Endothelial cell of umbilical vein (primary cell): ENCODE results near the gene CSE1L. TPM values are rescaled to one million over a fixed set of nuclear protein-coding genes. Genes with fewer than 3 reads are reported as not detected.

Source experiments
- BruUV-seq: library from RNA; stranded (reverse); fragments of 400-500 nt; replicated peaks from 2 replicates; lab custom pipeline; 2021; lab: Mats Ljungman, UMichigan
- CTCF ChIA-PET: fragments of 300-600, 350-600 bp; sonication (Branson Sonifier 250); formaldehyde crosslinking; loops from one replicate; lab custom pipeline; 2021; ENCODE audit warnings: antibody characterized with exemption, inconsistent platforms; lab: Charles Lee
- POLR2A ChIA-PET: fragments of 300-600, 350-600 bp; sonication (Branson Sonifier 250); formaldehyde crosslinking; loops from one replicate; lab custom pipeline; 2021; ENCODE audit warnings: antibody characterized with exemption, inconsistent platforms; lab: Charles Lee
- DNase-seq: peaks from one replicate; pipeline ENCODE4 v3.0.0-alpha.2; 2011; ENCODE audit warnings: low read depth, low spot score
- FAIRE-seq: peaks from 2 replicates; lab custom pipeline; 2011; peaks lifted over from hg19 to GRCh38; lab: Jason Lieb, UNC
- H2AFZ ChIP-seq: 2 replicates; pipeline ENCODE4 v1.6.0; 2012; ENCODE audit warnings: low read depth, low read length, control low read depth, inconsistent platforms
- H3K27ac ChIP-seq: 2 replicates; pipeline ENCODE4 v1.5.1; 2011; ENCODE audit warnings: low read depth, mild to moderate bottlenecking, control low read depth, low read length, moderate library complexity; ENCODE audit not compliant: insufficient read depth
- H3K27me3 ChIP-seq, 2 experiments: 2 replicates each; pipeline versions ENCODE4 v1.6.0 to v1.6.1; 2011; ENCODE audit warnings: low read length in 2 of 2, mixed read lengths in 1 of 2; ENCODE audit not compliant: control insufficient read depth in 2 of 2, insufficient read depth in 2 of 2
- H3K36me3 ChIP-seq, 2 experiments: 2 replicates in 1 of 2; 3 replicates in 1 of 2; pipeline ENCODE4 v1.5.1; 2011; ENCODE audit warnings: low read length in 2 of 2, mild to moderate bottlenecking in 1 of 2, moderate library complexity in 1 of 2; ENCODE audit not compliant: control insufficient read depth in 2 of 2, insufficient read depth in 2 of 2; ENCODE audit errors: extremely low read depth in 1 of 2
- H3K4me1 ChIP-seq: 3 replicates; pipeline ENCODE4 v1.5.1; 2011; ENCODE audit warnings: mild to moderate bottlenecking, low read length; ENCODE audit not compliant: control insufficient read depth, insufficient read depth; ENCODE audit errors: extremely low read depth
- H3K4me2 ChIP-seq: 2 replicates; pipeline ENCODE4 v1.6.1; 2011; ENCODE audit warnings: low read length, control low read depth, mixed read lengths; ENCODE audit not compliant: insufficient read depth
- H3K4me3 ChIP-seq, 3 experiments: fragments of 200-600 bp in 1 of 3; sonication (generic), shearing (Covaris generic) in 1 of 3; replicated peaks in 1 of 3; 2 replicates each; pipeline ENCODE4 v1.5.1; 2011 to 2016; ENCODE audit warnings: control low read depth in 3 of 3, low read length in 3 of 3, mild to moderate bottlenecking in 2 of 3, inconsistent platforms in 1 of 3, low read depth in 1 of 3, moderate library complexity in 1 of 3; ENCODE audit not compliant: insufficient read depth in 1 of 3
- H3K79me2 ChIP-seq: 2 replicates; pipeline ENCODE4 v1.6.0; 2012; ENCODE audit warnings: low read length, inconsistent platforms; ENCODE audit not compliant: control insufficient read depth, insufficient read depth
- H3K9ac ChIP-seq: replicated peaks from 2 replicates; pipeline ENCODE3; 2011; ENCODE audit warnings: low read length, control low read depth; ENCODE audit not compliant: insufficient read depth; ENCODE audit errors: extremely low read depth
- H3K9me1 ChIP-seq: replicated peaks from 3 replicates; pipeline ENCODE4 v1.6.0; 2011; ENCODE audit warnings: mild to moderate bottlenecking, low read length; ENCODE audit not compliant: control insufficient read depth, insufficient read depth; ENCODE audit errors: extremely low read depth
- H3K9me3 ChIP-seq: replicated peaks from 2 replicates; pipeline ENCODE4 v1.5.1; 2012; ENCODE audit warnings: low read length, inconsistent platforms; ENCODE audit not compliant: control insufficient read depth, insufficient read depth
- H4K20me1 ChIP-seq: replicated peaks from 2 replicates; pipeline ENCODE3; 2011; ENCODE audit warnings: mild to moderate bottlenecking, low read length; ENCODE audit not compliant: control insufficient read depth, insufficient read depth; ENCODE audit errors: extremely low read depth
- EZH2 ChIP-seq: IDR thresholded peaks from 2 replicates; pipeline ENCODE4 v1.6.1; 2012; ENCODE audit warnings: borderline replicate concordance, low read depth, mild to moderate bottlenecking, moderate library complexity, low read length, inconsistent platforms; ENCODE audit not compliant: severe bottlenecking
- FOS ChIP-seq: IDR thresholded peaks from 2 replicates; pipeline ENCODE4 v1.6.1; 2011; ENCODE audit warnings: mild to moderate bottlenecking, low read length, moderate library complexity, borderline replicate concordance; ENCODE audit not compliant: insufficient read depth
- GATA2 ChIP-seq: IDR thresholded peaks from 2 replicates; pipeline ENCODE4 v1.7.0; 2011; ENCODE audit warnings: low read depth, mild to moderate bottlenecking, moderate library complexity, mixed read lengths, low read length; ENCODE audit not compliant: insufficient read length, insufficient read depth
- JUN ChIP-seq: IDR thresholded peaks from 2 replicates; pipeline ENCODE4 v1.6.1; 2011; ENCODE audit warnings: borderline replicate concordance, low read depth; ENCODE audit not compliant: insufficient read length, insufficient read depth
- MYC ChIP-seq: IDR thresholded peaks from one replicate; pipeline ENCODE4 v1.6.1; 2011; ENCODE audit warnings: mild to moderate bottlenecking, low read depth, low read length
- POLR2A ChIP-seq: IDR thresholded peaks from 2 replicates; pipeline ENCODE4 v1.6.1; 2012; ENCODE audit warnings: low read depth, mild to moderate bottlenecking, control low read depth, low read length
- dilution Hi-C: fragments of 300-500 bp; cut with MboI; formaldehyde crosslinking; loops from one replicate; pipeline ENCODE4 v1.15.0; 2019; ENCODE audit warnings: low sequenced_read_pairs; ENCODE audit not compliant: extremely low pct_ligation_motif_present
- intact Hi-C: fragments of 100-400 bp; cut with micrococcal nuclease; formaldehyde crosslinking; loops from one replicate; pipeline ENCODE4 v1.10.0; 2022
- polyA plus RNA-seq, 4 experiments: library from polyadenylated mRNA; depleted of rRNA in 3 of 4; stranded (reverse) in 3 of 4; unstranded in 1 of 4; fragments of >200 nt; gene quantifications; 2 replicates each; pipeline versions ENCODE4 v1.2.1 to v1.2.3, GENCODE V29; 2011 to 2012; ENCODE audit warnings: missing spikeins in 1 of 4
- total RNA-seq: library from RNA; stranded (reverse); gene quantifications from 2 replicates; pipeline ENCODE4 v1.2.3, GENCODE V29; 2021
- TF ChIP-seq, protein P1 (sequence below), 2 donors: IDR thresholded peaks; 1 replicate in 1 of 2; 2 replicates in 1 of 2; pipeline ENCODE4 v1.5.1; 2011; ENCODE audit warnings: low read length in 2 of 2, mild to moderate bottlenecking in 2 of 2, moderate library complexity in 2 of 2, control low read depth in 1 of 2, inconsistent platforms in 1 of 2, low read depth in 1 of 2; ENCODE audit not compliant: insufficient read depth in 1 of 2; ENCODE audit errors: extremely low read depth in 1 of 2

CSE1L gene
- total and polyA plus RNA-seq, 2 donors (not counting 3 experiments of a cell fraction or from before 2014, with no cell fraction given): 35.1 to 118 TPM

DNA sequence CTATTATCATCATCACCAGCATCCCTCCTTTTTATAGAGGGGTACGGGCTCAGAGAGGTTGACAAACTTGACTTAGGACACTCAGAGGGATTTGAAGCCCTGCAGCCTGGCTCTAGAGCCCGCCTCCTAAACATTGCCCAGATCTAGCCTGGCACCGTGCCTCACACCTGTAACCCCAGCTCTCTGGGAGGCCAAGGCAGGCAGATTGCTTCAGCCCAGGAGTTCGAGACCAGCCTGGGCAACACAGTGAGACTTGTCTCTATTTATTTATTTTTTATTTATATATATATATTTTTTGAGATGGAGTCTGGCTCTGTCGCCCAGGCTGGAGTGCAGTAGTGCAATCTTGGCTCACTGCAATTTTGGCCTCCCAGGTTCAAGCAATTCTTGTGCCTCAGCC lies 6.3 kb upstream of the CSE1L start:
- TF ChIP-seq POLR2A (no peak), MYC (no peak), FOS (no peak), JUN (no peak), EZH2 (no peak), GATA2 (no peak)
- TF ChIP-seq, protein P1, sequence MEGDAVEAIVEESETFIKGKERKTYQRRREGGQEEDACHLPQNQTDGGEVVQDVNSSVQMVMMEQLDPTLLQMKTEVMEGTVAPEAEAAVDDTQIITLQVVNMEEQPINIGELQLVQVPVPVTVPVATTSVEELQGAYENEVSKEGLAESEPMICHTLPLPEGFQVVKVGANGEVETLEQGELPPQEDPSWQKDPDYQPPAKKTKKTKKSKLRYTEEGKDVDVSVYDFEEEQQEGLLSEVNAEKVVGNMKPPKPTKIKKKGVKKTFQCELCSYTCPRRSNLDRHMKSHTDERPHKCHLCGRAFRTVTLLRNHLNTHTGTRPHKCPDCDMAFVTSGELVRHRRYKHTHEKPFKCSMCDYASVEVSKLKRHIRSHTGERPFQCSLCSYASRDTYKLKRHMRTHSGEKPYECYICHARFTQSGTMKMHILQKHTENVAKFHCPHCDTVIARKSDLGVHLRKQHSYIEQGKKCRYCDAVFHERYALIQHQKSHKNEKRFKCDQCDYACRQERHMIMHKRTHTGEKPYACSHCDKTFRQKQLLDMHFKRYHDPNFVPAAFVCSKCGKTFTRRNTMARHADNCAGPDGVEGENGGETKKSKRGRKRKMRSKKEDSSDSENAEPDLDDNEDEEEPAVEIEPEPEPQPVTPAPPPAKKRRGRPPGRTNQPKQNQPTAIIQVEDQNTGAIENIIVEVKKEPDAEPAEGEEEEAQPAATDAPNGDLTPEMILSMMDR (IDR thresholded peaks at IDR 0.05; ENCODE audit: extremely low read depth in 1 of 2, insufficient read depth in 1 of 2, low read depth in 1 of 2, low read length in 2 of 2): no peak
- no peak overlapping the region for H3K9ac ChIP-seq
- H3K27me3 ChIP-seq: no peaks in the 10 kb centered on the region
- dilution Hi-C loops: no loop called here
- no peaks in the 10 kb centered on the region for H3K79me2 ChIP-seq
- no peak overlapping the region for H3K27ac ChIP-seq
- H2AFZ ChIP-seq: no peak overlapping the region
- CTCF ChIA-PET: no interaction called here
- no peaks in the 10 kb centered on the region for H3K9me3 ChIP-seq
- H3K4me1 ChIP-seq: no peaks in the 10 kb centered on the region
- intact Hi-C loops: no loop called here
- FAIRE-seq (no peak), DNase-seq (no peak)
- peaks cover 2 to 3% of the 10 kb centered on the region in 2 experiments for H3K36me3 ChIP-seq
- BruUV-seq: no TSS peak
- no peak overlapping the region for H3K4me3 ChIP-seq
- POLR2A ChIA-PET: no interaction called here
- H4K20me1 ChIP-seq: no peaks in the 10 kb centered on the region
- H3K4me2 ChIP-seq: no peak overlapping the region
- H3K9me1 ChIP-seq: no peaks in the 10 kb centered on the region
